ENCODE data around the gene TRAPPC10.
A peak's percentile ranks its signal among the peaks of the same experiment; 100 is the strongest.

The TRAPPC10 gene

GRCh38 chr21:44027607-44028286 is 15.6 kb downstream of the TRAPPC10 start:
- DNase-seq (ENCODE audit: low read depth, low spot score): no peak
- peak overlapping the region; percentile 89 for H3K27ac ChIP-seq

GRCh38 chr21:44028287-44028659 is 16.2 kb downstream of the TRAPPC10 start:
- no peak for DNase-seq (ENCODE audit: low read depth, low spot score)
- no peak for TF ChIP-seq FOXP2 (optimal IDR thresholded peaks at IDR 0.05; ENCODE audit: control extremely low read depth, extremely low read length, insufficient read depth)
- no peak for TF ChIP-seq EZH2 (IDR thresholded peaks at IDR 0.05)
- TF ChIP-seq POLR2AphosphoS5 (IDR thresholded peaks at IDR 0.05; ENCODE audit: borderline replicate concordance, low read depth, low read length): no peak
- Histone ChIP-seq H3K9me3 (ENCODE audit: low read depth, low read length) (no peaks in the 10 kb centered on the region), H3K9ac (ENCODE audit: insufficient read length) (no peak overlapping the region), H3K36me3 (ENCODE audit: insufficient read depth, low read length) (peaks cover 10% of the 10 kb centered on the region), H3K27ac (peak overlapping the region; percentile 89), H3K4me3 (peak overlapping the region; percentile 38)

More at GRCh38 chr21:44027607-44028286, 15.6 kb downstream of the TRAPPC10 start:
- peaks cover 8% of the 10 kb centered on the region for H3K36me3 ChIP-seq (ENCODE audit: insufficient read depth, low read length)
- H3K9me3 ChIP-seq (ENCODE audit: low read depth, low read length): no peaks in the 10 kb centered on the region
- H3K9ac ChIP-seq (ENCODE audit: insufficient read length): no peak overlapping the region
- H3K4me3 ChIP-seq: peak overlapping the region; percentile 38; the same call in 1 of the 2 replicates
- TF ChIP-seq POLR2AphosphoS5 (IDR thresholded peaks at IDR 0.05; ENCODE audit: borderline replicate concordance, low read depth, low read length) (no peak), FOXP2 (optimal IDR thresholded peaks at IDR 0.05; ENCODE audit: control extremely low read depth, extremely low read length, insufficient read depth) (no peak), EZH2 (IDR thresholded peaks at IDR 0.05) (no peak)

GRCh38 chr21:44029460-44030087 is 17.5 kb downstream of the TRAPPC10 start:
- no peak for TF ChIP-seq FOXP2 (optimal IDR thresholded peaks at IDR 0.05; ENCODE audit: control extremely low read depth, extremely low read length, insufficient read depth)
- no peak for TF ChIP-seq POLR2AphosphoS5 (IDR thresholded peaks at IDR 0.05; ENCODE audit: borderline replicate concordance, low read depth, low read length)
- no peak for TF ChIP-seq EZH2 (IDR thresholded peaks at IDR 0.05)

GRCh38 chr21:44035244-44035643 is 23.1 kb downstream of the TRAPPC10 start:
- peaks cover 28% of the 10 kb centered on the region for H3K36me3 ChIP-seq (ENCODE audit: insufficient read depth, low read length)
- H3K9me3 ChIP-seq (ENCODE audit: low read depth, low read length): no peaks in the 10 kb centered on the region
- DNase-seq (ENCODE audit: low read depth, low spot score): no peak
- H3K9ac ChIP-seq (ENCODE audit: insufficient read length): no peak overlapping the region
- no peak overlapping the region for H3K27ac ChIP-seq
- no peak overlapping the region for H3K4me3 ChIP-seq
- TF ChIP-seq POLR2AphosphoS5 (IDR thresholded peaks at IDR 0.05; ENCODE audit: borderline replicate concordance, low read depth, low read length) (no peak), FOXP2 (optimal IDR thresholded peaks at IDR 0.05; ENCODE audit: control extremely low read depth, extremely low read length, insufficient read depth) (no peak), EZH2 (IDR thresholded peaks at IDR 0.05) (no peak)

More at GRCh38 chr21:44029460-44030087, 17.5 kb downstream of the TRAPPC10 start:
- no peak for DNase-seq (ENCODE audit: low read depth, low spot score)
- no peak overlapping the region for H3K27ac ChIP-seq
- peaks cover 13% of the 10 kb centered on the region for H3K36me3 ChIP-seq (ENCODE audit: insufficient read depth, low read length)
- no peaks in the 10 kb centered on the region for H3K9me3 ChIP-seq (ENCODE audit: low read depth, low read length)
- H3K9ac ChIP-seq (ENCODE audit: insufficient read length): no peak overlapping the region
- no peak overlapping the region for H3K4me3 ChIP-seq

- Histone ChIP-seq H3K4me3 (no peak overlapping the region), H3K9me3 (ENCODE audit: low read depth, low read length) (no peaks in the 10 kb centered on the region), H3K9ac (ENCODE audit: insufficient read length) (no peak overlapping the region), H3K36me3 (ENCODE audit: insufficient read depth, low read length) (peaks cover 21% of the 10 kb centered on the region; the same call in 1 of the 2 replicates), H3K27ac (no peak overlapping the region)
- TF ChIP-seq POLR2AphosphoS5 (IDR thresholded peaks at IDR 0.05; ENCODE audit: borderline replicate concordance, low read depth, low read length) (no peak), FOXP2 (optimal IDR thresholded peaks at IDR 0.05; ENCODE audit: control extremely low read depth, extremely low read length, insufficient read depth) (no peak), EZH2 (IDR thresholded peaks at IDR 0.05) (no peak)
- DNase-seq (ENCODE audit: low read depth, low spot score): no peak
Measured at GRCh38 chr21:44038063-44038462, 26.0 kb downstream of the TRAPPC10 start.

GRCh38 chr21:44039828-44040227 is 27.7 kb downstream of the TRAPPC10 start:
- Histone ChIP-seq H3K4me3 (no peak overlapping the region), H3K27ac (no peak overlapping the region), H3K9me3 (ENCODE audit: low read depth, low read length) (no peaks in the 10 kb centered on the region), H3K36me3 (ENCODE audit: insufficient read depth, low read length) (peaks cover 24% of the 10 kb centered on the region), H3K9ac (ENCODE audit: insufficient read length) (no peak overlapping the region)
- DNase-seq (ENCODE audit: low read depth, low spot score): no peak
- no peak for TF ChIP-seq EZH2 (IDR thresholded peaks at IDR 0.05)
- no peak for TF ChIP-seq FOXP2 (optimal IDR thresholded peaks at IDR 0.05; ENCODE audit: control extremely low read depth, extremely low read length, insufficient read depth)
- TF ChIP-seq POLR2AphosphoS5 (IDR thresholded peaks at IDR 0.05; ENCODE audit: borderline replicate concordance, low read depth, low read length): no peak

GRCh38 chr21:44043613-44044012 is 31.5 kb downstream of the TRAPPC10 start:
- Histone ChIP-seq H3K27ac (no peak overlapping the region), H3K36me3 (ENCODE audit: insufficient read depth, low read length) (peaks cover 16% of the 10 kb centered on the region), H3K9me3 (ENCODE audit: low read depth, low read length) (no peaks in the 10 kb centered on the region), H3K9ac (ENCODE audit: insufficient read length) (no peak overlapping the region), H3K4me3 (no peak overlapping the region)
- DNase-seq (ENCODE audit: low read depth, low spot score): no peak
- TF ChIP-seq POLR2AphosphoS5 (IDR thresholded peaks at IDR 0.05; ENCODE audit: borderline replicate concordance, low read depth, low read length): no peak
- no peak for TF ChIP-seq FOXP2 (optimal IDR thresholded peaks at IDR 0.05; ENCODE audit: control extremely low read depth, extremely low read length, insufficient read depth)
- TF ChIP-seq EZH2 (IDR thresholded peaks at IDR 0.05): no peak

- Histone ChIP-seq H3K9me3 (ENCODE audit: low read depth, low read length) (no peaks in the 10 kb centered on the region), H3K27ac (no peak overlapping the region), H3K9ac (ENCODE audit: insufficient read length) (no peak overlapping the region), H3K36me3 (ENCODE audit: insufficient read depth, low read length) (peaks cover 12% of the 10 kb centered on the region), H3K4me3 (no peak overlapping the region)
- DNase-seq (ENCODE audit: low read depth, low spot score): no peak
- no peak for TF ChIP-seq EZH2 (IDR thresholded peaks at IDR 0.05)
- no peak for TF ChIP-seq FOXP2 (optimal IDR thresholded peaks at IDR 0.05; ENCODE audit: control extremely low read depth, extremely low read length, insufficient read depth)
- no peak for TF ChIP-seq POLR2AphosphoS5 (IDR thresholded peaks at IDR 0.05; ENCODE audit: borderline replicate concordance, low read depth, low read length)
Measured at GRCh38 chr21:44046734-44047133, 34.6 kb downstream of the TRAPPC10 start.
